Activated B cell treated with CpG ODN at 0.5 μM for 24 hours (primary cell): ENCODE results near the gene NBPF4. TPM values are rescaled to one million over a fixed set of nuclear protein-coding genes. Genes with fewer than 3 reads are reported as not detected.
"Not testable (repeated sequence)": the region's sequence is repeated elsewhere in the genome, so short reads cannot be mapped to it uniquely, and the experiment has no call there.

Source experiments
- ATAC-seq: fragments of 200-7000 bp; cut with Tn5 transposase; one replicate; pipeline ENCODE4 v1.10.0; 2021; ENCODE audit warnings: low read depth, mild to moderate bottlenecking, moderate library complexity
- CTCF ChIA-PET: fragments of 350-600 bp; sonication (Branson Sonifier 250); formaldehyde crosslinking; loops from one replicate; lab custom pipeline; 2021; ENCODE audit warnings: antibody characterized with exemption; lab: Charles Lee
- POLR2A ChIA-PET: fragments of 350-600 bp; sonication (Branson Sonifier 250); formaldehyde crosslinking; loops from one replicate; lab custom pipeline; 2021; ENCODE audit warnings: antibody characterized with exemption; lab: Charles Lee
- DNase-seq: peaks from one replicate; pipeline ENCODE4 v3.0.0; 2022
- H3K27ac Mint-ChIP-seq: one replicate; pipeline ENCODE4 v1.8.0; 2020; ENCODE audit warnings: mixed read lengths
- H3K27me3 Mint-ChIP-seq: one replicate; pipeline ENCODE4 v1.8.0; 2021; ENCODE audit warnings: mixed read lengths
- H3K36me3 Mint-ChIP-seq: one replicate; pipeline ENCODE4 v1.8.0; 2021; ENCODE audit warnings: low read depth, mixed read lengths
- H3K4me1 Mint-ChIP-seq: one replicate; pipeline ENCODE4 v1.8.0; 2021; ENCODE audit warnings: mixed read lengths
- H3K4me3 Mint-ChIP-seq: one replicate; pipeline ENCODE4 v1.8.0; 2020; ENCODE audit warnings: mild to moderate bottlenecking, mixed read lengths
- H3K9me3 Mint-ChIP-seq: one replicate; pipeline ENCODE4 v1.8.0; 2020; ENCODE audit warnings: mixed read lengths
- CTCF ChIP-seq: fragments of 200-600 bp; IDR thresholded peaks from one replicate; pipeline ENCODE4 v1.8.0; 2022; ENCODE audit warnings: antibody characterized with exemption, mild to moderate bottlenecking
- intact Hi-C: fragments of 100-400 bp; cut with micrococcal nuclease; formaldehyde crosslinking; loops from one replicate; pipeline ENCODE4 v1.15.1; 2024
- total RNA-seq: library from RNA; stranded (reverse); gene quantifications from 2 replicates; pipeline ENCODE4 v1.2.3, GENCODE V29; 2022

The NBPF4 gene
- total RNA-seq, 1 donor from 2014 or later = not detected

GRCh38 chr1:108229976-108230375, 13.9 kb downstream of the NBPF4 start:
- H3K4me3 Mint-ChIP-seq, H3K4me1 Mint-ChIP-seq, POLR2A ChIA-PET, H3K9me3 Mint-ChIP-seq, CTCF ChIA-PET, H3K27ac Mint-ChIP-seq, H3K36me3 Mint-ChIP-seq, ATAC-seq, intact Hi-C loops, H3K27me3 Mint-ChIP-seq, DNase-seq: not testable (repeated sequence)

- H3K9me3 Mint-ChIP-seq, H3K4me1 Mint-ChIP-seq, H3K4me3 Mint-ChIP-seq, CTCF ChIA-PET, H3K36me3 Mint-ChIP-seq, H3K27me3 Mint-ChIP-seq, ATAC-seq, DNase-seq, H3K27ac Mint-ChIP-seq, intact Hi-C loops, POLR2A ChIA-PET: not testable (repeated sequence)
These were observed 16.1 kb downstream of the NBPF4 start for GRCh38 chr1:108227772-108228171.

- DNase-seq, H3K4me1 Mint-ChIP-seq, H3K27ac Mint-ChIP-seq, H3K4me3 Mint-ChIP-seq, POLR2A ChIA-PET, H3K27me3 Mint-ChIP-seq, H3K36me3 Mint-ChIP-seq, ATAC-seq, CTCF ChIA-PET, H3K9me3 Mint-ChIP-seq, intact Hi-C loops: not testable (repeated sequence)
These were observed 17.0 kb downstream of the NBPF4 start for GRCh38 chr1:108226855-108227254.

GRCh38 chr1:108223226-108223625, 20.6 kb downstream of the NBPF4 start:
- DNase-seq, CTCF ChIA-PET, H3K36me3 Mint-ChIP-seq, H3K9me3 Mint-ChIP-seq, ATAC-seq, H3K27ac Mint-ChIP-seq, H3K4me1 Mint-ChIP-seq, H3K27me3 Mint-ChIP-seq, intact Hi-C loops, H3K4me3 Mint-ChIP-seq, POLR2A ChIA-PET: not testable (repeated sequence)

GRCh38 chr1:108217515-108218174, 26.2 kb downstream of the NBPF4 start:
- H3K36me3 Mint-ChIP-seq, POLR2A ChIA-PET, H3K4me3 Mint-ChIP-seq, CTCF ChIA-PET, intact Hi-C loops, DNase-seq, H3K9me3 Mint-ChIP-seq, H3K27me3 Mint-ChIP-seq, H3K27ac Mint-ChIP-seq, H3K4me1 Mint-ChIP-seq, ATAC-seq: not testable (repeated sequence)

GRCh38 chr1:108217007-108217406, 26.9 kb downstream of the NBPF4 start:
- ATAC-seq, H3K4me3 Mint-ChIP-seq, intact Hi-C loops, POLR2A ChIA-PET, H3K4me1 Mint-ChIP-seq, H3K9me3 Mint-ChIP-seq, H3K36me3 Mint-ChIP-seq, DNase-seq, CTCF ChIA-PET, H3K27ac Mint-ChIP-seq, H3K27me3 Mint-ChIP-seq: not testable (repeated sequence)

GRCh38 chr1:108216028-108216890, 27.6 kb downstream of the NBPF4 start:
- H3K27me3 Mint-ChIP-seq = peaks cover 13% of the 10 kb centered on the region
- POLR2A ChIA-PET, H3K27ac Mint-ChIP-seq, CTCF ChIA-PET, H3K36me3 Mint-ChIP-seq, H3K9me3 Mint-ChIP-seq, H3K4me1 Mint-ChIP-seq, intact Hi-C loops, H3K4me3 Mint-ChIP-seq, DNase-seq, ATAC-seq: not testable (repeated sequence)

- H3K36me3 Mint-ChIP-seq, H3K4me3 Mint-ChIP-seq, DNase-seq, H3K9me3 Mint-ChIP-seq, POLR2A ChIA-PET, H3K27ac Mint-ChIP-seq, intact Hi-C loops, H3K4me1 Mint-ChIP-seq: not testable (repeated sequence)
- peak; percentile 37 for TF ChIP-seq CTCF
- peaks cover 16% of the 10 kb centered on the region for H3K27me3 Mint-ChIP-seq
- CTCF ChIA-PET = interaction anchor here (1.1 kb wide), 1 partner anchor 346 kb away, joined by 4 read pairs; no protein-coding TSS in a partner anchor
- peak; percentile 73 for ATAC-seq
These were observed 29.0 kb downstream of the NBPF4 start for GRCh38 chr1:108214641-108215465.
